HepG2 (cell line): ENCODE measurements around the gene MMP24OS. TPM values are rescaled to one million over a fixed set of nuclear protein-coding genes. Genes with fewer than 3 reads are reported as not detected.

Experiments
- ARHGAP35 ChIP-seq: sonication (generic); formaldehyde crosslinking; IDR thresholded peaks from 2 replicates; pipeline ENCODE4 v1.9.0; 2022; ENCODE audit warnings: mild to moderate bottlenecking, inconsistent platforms, moderate library complexity, missing genetic modification reagents, borderline replicate concordance
- ATF7 ChIP-seq, 2 experiments: fragments of 450-650 bp in 1 of 2; sonication (generic) in 1 of 2; formaldehyde crosslinking in 1 of 2; IDR thresholded peaks; 2 replicates each; pipeline versions ENCODE4 v1.4.0 to v1.6.1; 2016 to 2020; ENCODE audit warnings: antibody characterized with exemption in 1 of 2, mild to moderate bottlenecking in 1 of 2, missing genetic modification reagents in 1 of 2
- ATF7-NPFF ChIP-seq: sonication (generic); formaldehyde crosslinking; IDR thresholded peaks from 2 replicates; pipeline ENCODE4 v1.8.1; 2023; ENCODE audit warnings: mild to moderate bottlenecking, low read depth, missing genetic modification reagents, moderate library complexity
- BATF2 ChIP-seq: sonication (generic); formaldehyde crosslinking; IDR thresholded peaks from 2 replicates; pipeline ENCODE4 v1.8.0; 2022; ENCODE audit warnings: mild to moderate bottlenecking, missing genetic modification reagents, moderate library complexity
- FIP1L1 ChIP-seq: fragments of 200-400 bp; formaldehyde crosslinking; IDR thresholded peaks from 2 replicates; pipeline ENCODE4 v1.6.1; 2018; ENCODE audit warnings: low read depth, mild to moderate bottlenecking, low read length, moderate library complexity, borderline replicate concordance; ENCODE audit not compliant: insufficient read depth
- HNF1A ChIP-seq, 2 experiments: sonication (generic) in 1 of 2; formaldehyde crosslinking in 1 of 2; IDR thresholded peaks; 2 replicates each; pipeline versions ENCODE4 v1.4.0 to v1.6.1; 2016 to 2020; ENCODE audit warnings: borderline replicate concordance in 1 of 2, low read depth in 1 of 2, mild to moderate bottlenecking in 1 of 2, missing genetic modification reagents in 1 of 2
- MEIS1 ChIP-seq: sonication (generic); formaldehyde crosslinking; IDR thresholded peaks from 2 replicates; pipeline ENCODE4 v1.9.0; 2021; ENCODE audit warnings: mild to moderate bottlenecking, missing genetic modification reagents, moderate library complexity, borderline replicate concordance
- NFE2L2 ChIP-seq: fragments of 150-350 bp; IDR thresholded peaks from 2 replicates; pipeline ENCODE4 v1.6.1; 2014; ENCODE audit warnings: low read length
- TGIF2 ChIP-seq: IDR thresholded peaks from 2 replicates; pipeline ENCODE4 v1.6.1; 2016; ENCODE audit warnings: control low read depth, missing compliant biosample characterization
- ZBTB2 ChIP-seq: sonication (generic); formaldehyde crosslinking; IDR thresholded peaks from 2 replicates; pipeline ENCODE4 v1.8.0; 2022; ENCODE audit warnings: low read depth, missing genetic modification reagents
- ZHX2 ChIP-seq, 2 experiments: sonication (generic) in 1 of 2; formaldehyde crosslinking in 1 of 2; IDR thresholded peaks; 2 replicates each; pipeline versions ENCODE4 v1.6.1 to v1.9.0; 2014 to 2022; ENCODE audit warnings: antibody characterized with exemption in 1 of 2, borderline replicate concordance in 1 of 2, inconsistent platforms in 1 of 2, low read depth in 1 of 2, missing genetic modification reagents in 1 of 2
- ZNF138 ChIP-seq: sonication (generic); formaldehyde crosslinking; IDR thresholded peaks from 2 replicates; pipeline ENCODE4 v1.5.0; 2020; ENCODE audit warnings: mild to moderate bottlenecking, low read depth, missing genetic modification reagents
- ZNF224 ChIP-seq: sonication (generic); formaldehyde crosslinking; IDR thresholded peaks from 2 replicates; pipeline ENCODE4 v1.5.0; 2020; ENCODE audit warnings: mild to moderate bottlenecking, missing genetic modification reagents
- polyA plus RNA-seq, 8 experiments: library from polyadenylated mRNA; depleted of rRNA in 3 of 8; stranded (reverse) in 7 of 8; unstranded in 1 of 8; fragments of >200 nt; fragmentation: Illumina TruSeq in 4 of 8; extraction: Trizol in 4 of 8; gene quantifications; 2 replicates each; pipeline versions ENCODE4 v1.2.1 to v1.2.3, GENCODE V29; 2011 to 2016; ENCODE audit warnings: low read depth in 4 of 8, missing spikeins in 1 of 8, mixed read lengths in 1 of 8; ENCODE audit not compliant: insufficient read depth in 1 of 8
- total RNA-seq, 5 experiments: library from RNA; depleted of rRNA; stranded (reverse); fragments of >200 nt; fragmentation: Illumina TruSeq; extraction: Trizol; gene quantifications; 2 replicates each; pipeline ENCODE4 v1.2.3, GENCODE V29; 2016; ENCODE audit warnings: low read depth in 1 of 5

The MMP24OS gene
- total and polyA plus RNA-seq, 2 of the 13 experiments (the other 11 are each of a cell fraction or from before 2014, with no cell fraction given), result 6.0 to 8.5 TPM

GRCh38 chr20:35293303-35294292, 15.7 kb upstream of the MMP24OS start (continued):
- TF ChIP-seq ARHGAP35 (CRISPR knock-in tag) (no peak), ZNF138 (CRISPR knock-in tag) (no peak; the same call in 1 of the 2 replicates), ATF7-NPFF (CRISPR knock-in tag) (0 out of 2 replicates have a peak, but pooled peaks have one; percentile 59), ZBTB2 (CRISPR knock-in tag) (no peak), ZHX2 (IDR thresholded peaks at IDR 0.05; ENCODE audit: low read depth) (no peak), ZHX2 (CRISPR knock-in tag; IDR thresholded peaks at IDR 0.05; ENCODE audit: borderline replicate concordance) (no peak), NFE2L2 (no peak), ZNF224 (CRISPR knock-in tag) (no peak), ATF7 (IDR thresholded peaks at IDR 0.05) (no peak), ATF7 (CRISPR knock-in tag; IDR thresholded peaks at IDR 0.05) (no peak), TGIF2 (0 out of 2 replicates have a peak, but pooled peaks have one; percentile 30), FIP1L1 (no peak), HNF1A (IDR thresholded peaks at IDR 0.05; ENCODE audit: low read depth) (no peak), HNF1A (CRISPR knock-in tag; IDR thresholded peaks at IDR 0.05; ENCODE audit: borderline replicate concordance) (0 out of 2 replicates have a peak, but pooled peaks have one; percentile 27), BATF2 (no peak), MEIS1 (CRISPR knock-in tag) (peak; percentile 63)
